ENCODE measurements around the gene MYCBPAP.

The MYCBPAP gene

GRCh38 chr17:50491505-50491904 lies 16.7 kb upstream of the MYCBPAP start:
- DNase-seq, result no peak

- no peak for DNase-seq
Measured at GRCh38 chr17:50492214-50492613, 16.0 kb upstream of the MYCBPAP start.

GRCh38 chr17:50493744-50494143 lies 14.5 kb upstream of the MYCBPAP start:
- DNase-seq, result no peak

GRCh38 chr17:50495217-50495823 lies 12.9 kb upstream of the MYCBPAP start:
- no peak for DNase-seq

GRCh38 chr17:50495918-50496317 lies 12.3 kb upstream of the MYCBPAP start:
- DNase-seq, result no peak

GRCh38 chr17:50498021-50498874 lies 10.0 kb upstream of the MYCBPAP start:
- no peak for DNase-seq

- DNase-seq, result no peak
Measured at GRCh38 chr17:50499270-50499669, 9.0 kb upstream of the MYCBPAP start.

- DNase-seq, result no peak
Measured at GRCh38 chr17:50499721-50500120, 8.5 kb upstream of the MYCBPAP start.

- peak; percentile 40 for DNase-seq
Measured at GRCh38 chr17:50501054-50501453, 7.2 kb upstream of the MYCBPAP start.

GRCh38 chr17:50502301-50502990 lies 5.8 kb upstream of the MYCBPAP start:
- no peak for DNase-seq

- no peak for DNase-seq
Measured at GRCh38 chr17:50505591-50506130, 2.6 kb upstream of the MYCBPAP start.

- no peak for DNase-seq
Measured at GRCh38 chr17:50506298-50506697, 1.9 kb upstream of the MYCBPAP start.

GRCh38 chr17:50508573-50509460 lies 578 bp downstream of the MYCBPAP start:
- no peak for DNase-seq

GRCh38 chr17:50511058-50511457 lies 2.8 kb downstream of the MYCBPAP start:
- DNase-seq, result peak; percentile 69

GRCh38 chr17:50513495-50513894 lies 5.3 kb downstream of the MYCBPAP start:
- no peak for DNase-seq

- DNase-seq, result no peak
Measured at GRCh38 chr17:50514388-50514787, 6.1 kb downstream of the MYCBPAP start.

GRCh38 chr17:50514936-50515702 lies 6.9 kb downstream of the MYCBPAP start:
- DNase-seq, result no peak

GRCh38 chr17:50517011-50517410 lies 8.8 kb downstream of the MYCBPAP start:
- no peak for DNase-seq

- DNase-seq, result no peak
Measured at GRCh38 chr17:50517504-50518383, 9.5 kb downstream of the MYCBPAP start.

- no peak for DNase-seq
Measured at GRCh38 chr17:50518384-50519023, 10.3 kb downstream of the MYCBPAP start.
